HEK293 (cell line): ENCODE data around the gene APOBEC3B.

Experiments
- CTCF ChIA-PET: fragments of 350-600 bp; formaldehyde crosslinking; extraction: SDS; loops from one replicate; lab custom pipeline; 2021; ENCODE audit warnings: antibody characterized with exemption; lab: Yijun Ruan, JAX
- POLR2A ChIA-PET: fragments of 300-600 bp; formaldehyde crosslinking; extraction: SDS; loops from one replicate; lab custom pipeline; 2020; ENCODE audit warnings: antibody characterized with exemption, inconsistent platforms; lab: Yijun Ruan, JAX
- H3K27ac ChIP-seq: fragments of 200-500 bp; sonication (Bioruptor generic); 2 replicates; pipeline ENCODE4 v1.5.1; 2014; ENCODE audit warnings: low read depth, low read length, control low read depth, inconsistent platforms; ENCODE audit errors: extremely low read depth
- H3K36me3 ChIP-seq, 2 experiments: fragments of 200-500 bp in 1 of 2; sonication (Bioruptor generic) in 1 of 2; 1 replicate in 1 of 2; 2 replicates in 1 of 2; pipeline ENCODE4 v1.5.1; 2014 to 2017; ENCODE audit warnings: inconsistent platforms in 2 of 2, low read length in 2 of 2; ENCODE audit not compliant: control insufficient read depth in 2 of 2, insufficient read depth in 1 of 2
- H3K4me1 ChIP-seq: fragments of 200-500 bp; sonication (Bioruptor generic); 2 replicates; pipeline ENCODE4 v1.5.1; 2014; ENCODE audit warnings: mild to moderate bottlenecking, low read length, inconsistent platforms; ENCODE audit not compliant: control insufficient read depth, insufficient read depth
- H3K4me3 ChIP-seq: 2 replicates; pipeline ENCODE4 v1.5.1; 2011; ENCODE audit warnings: low read depth, mild to moderate bottlenecking, control low read depth, low read length, moderate library complexity
- H3K9me3 ChIP-seq: fragments of 200-500 bp; sonication (Bioruptor generic); 2 replicates; pipeline ENCODE4 v1.5.1; 2014; ENCODE audit warnings: low read depth, low read length, inconsistent platforms; ENCODE audit not compliant: control insufficient read depth, insufficient read depth
- CTCF ChIP-seq: fragments of 450-650 bp; formaldehyde crosslinking; IDR thresholded peaks from 2 replicates; pipeline ENCODE4 v1.5.1; 2016; ENCODE audit warnings: missing biosample characterization, missing genetic modification characterization
- SP2 ChIP-seq: fragments of 450-650 bp; formaldehyde crosslinking; IDR thresholded peaks from 2 replicates; pipeline ENCODE4 v1.5.1; 2016; ENCODE audit warnings: missing biosample characterization, missing genetic modification characterization
- ZNF112 ChIP-seq: fragments of 450-650 bp; formaldehyde crosslinking; IDR thresholded peaks from 2 replicates; pipeline ENCODE4 v1.5.0; 2017; ENCODE audit warnings: missing biosample characterization, missing genetic modification characterization
- ZNF140 ChIP-seq: fragments of 450-650 bp; formaldehyde crosslinking; IDR thresholded peaks from 2 replicates; pipeline ENCODE4 v1.5.1; 2016; ENCODE audit warnings: missing biosample characterization, missing genetic modification characterization
- ZNF214 ChIP-seq: fragments of 450-650 bp; formaldehyde crosslinking; IDR thresholded peaks from 2 replicates; pipeline ENCODE4 v1.5.1; 2017; ENCODE audit warnings: missing biosample characterization, mild to moderate bottlenecking, missing genetic modification characterization, borderline replicate concordance
- ZNF292 ChIP-seq: fragments of 450-650 bp; formaldehyde crosslinking; IDR thresholded peaks from 2 replicates; pipeline ENCODE4 v1.5.1; 2016; ENCODE audit warnings: low read depth, missing biosample characterization, missing genetic modification characterization, borderline replicate concordance
- ZNF530 ChIP-seq: fragments of 450-650 bp; formaldehyde crosslinking; IDR thresholded peaks from 2 replicates; pipeline ENCODE4 v1.5.1; 2016; ENCODE audit warnings: low read depth, missing biosample characterization, missing genetic modification characterization
- ZNF560 ChIP-seq: fragments of 450-650 bp; formaldehyde crosslinking; IDR thresholded peaks from 2 replicates; pipeline ENCODE4 v1.5.1; 2017; ENCODE audit warnings: missing biosample characterization, missing genetic modification characterization, borderline replicate concordance
- TF ChIP-seq, protein P1 (sequence below): fragments of 450-650 bp; formaldehyde crosslinking; conservative IDR thresholded peaks from 2 replicates; pipeline ENCODE4 v1.5.1; 2016; ENCODE audit warnings: low read depth, missing biosample characterization, missing genetic modification characterization
- TF ChIP-seq, protein P2 (sequence below): fragments of 450-650 bp; formaldehyde crosslinking; IDR thresholded peaks from 2 replicates; pipeline ENCODE4 v1.5.1; 2016; ENCODE audit warnings: missing biosample characterization, missing genetic modification characterization

The APOBEC3B gene

GRCh38 chr22:39041908-39042307, 59.8 kb downstream of the APOBEC3B start:
- H3K9me3 ChIP-seq: no peaks in the 10 kb centered on the region
- TF ChIP-seq, protein P1, sequence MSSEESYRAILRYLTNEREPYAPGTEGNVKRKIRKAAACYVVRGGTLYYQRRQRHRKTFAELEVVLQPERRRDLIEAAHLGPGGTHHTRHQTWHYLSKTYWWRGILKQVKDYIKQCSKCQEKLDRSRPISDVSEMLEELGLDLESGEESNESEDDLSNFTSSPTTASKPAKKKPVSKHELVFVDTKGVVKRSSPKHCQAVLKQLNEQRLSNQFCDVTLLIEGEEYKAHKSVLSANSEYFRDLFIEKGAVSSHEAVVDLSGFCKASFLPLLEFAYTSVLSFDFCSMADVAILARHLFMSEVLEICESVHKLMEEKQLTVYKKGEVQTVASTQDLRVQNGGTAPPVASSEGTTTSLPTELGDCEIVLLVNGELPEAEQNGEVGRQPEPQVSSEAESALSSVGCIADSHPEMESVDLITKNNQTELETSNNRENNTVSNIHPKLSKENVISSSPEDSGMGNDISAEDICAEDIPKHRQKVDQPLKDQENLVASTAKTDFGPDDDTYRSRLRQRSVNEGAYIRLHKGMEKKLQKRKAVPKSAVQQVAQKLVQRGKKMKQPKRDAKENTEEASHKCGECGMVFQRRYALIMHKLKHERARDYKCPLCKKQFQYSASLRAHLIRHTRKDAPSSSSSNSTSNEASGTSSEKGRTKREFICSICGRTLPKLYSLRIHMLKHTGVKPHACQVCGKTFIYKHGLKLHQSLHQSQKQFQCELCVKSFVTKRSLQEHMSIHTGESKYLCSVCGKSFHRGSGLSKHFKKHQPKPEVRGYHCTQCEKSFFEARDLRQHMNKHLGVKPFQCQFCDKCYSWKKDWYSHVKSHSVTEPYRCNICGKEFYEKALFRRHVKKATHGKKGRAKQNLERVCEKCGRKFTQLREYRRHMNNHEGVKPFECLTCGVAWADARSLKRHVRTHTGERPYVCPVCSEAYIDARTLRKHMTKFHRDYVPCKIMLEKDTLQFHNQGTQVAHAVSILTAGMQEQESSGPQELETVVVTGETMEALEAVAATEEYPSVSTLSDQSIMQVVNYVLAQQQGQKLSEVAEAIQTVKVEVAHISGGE (tag by site-specific recombination): no peak
- no peak for TF ChIP-seq ZNF292 (tag by site-specific recombination)
- TF ChIP-seq SP2: no peak
- TF ChIP-seq ZNF560 (tag by site-specific recombination): no peak
- TF ChIP-seq, protein P2, sequence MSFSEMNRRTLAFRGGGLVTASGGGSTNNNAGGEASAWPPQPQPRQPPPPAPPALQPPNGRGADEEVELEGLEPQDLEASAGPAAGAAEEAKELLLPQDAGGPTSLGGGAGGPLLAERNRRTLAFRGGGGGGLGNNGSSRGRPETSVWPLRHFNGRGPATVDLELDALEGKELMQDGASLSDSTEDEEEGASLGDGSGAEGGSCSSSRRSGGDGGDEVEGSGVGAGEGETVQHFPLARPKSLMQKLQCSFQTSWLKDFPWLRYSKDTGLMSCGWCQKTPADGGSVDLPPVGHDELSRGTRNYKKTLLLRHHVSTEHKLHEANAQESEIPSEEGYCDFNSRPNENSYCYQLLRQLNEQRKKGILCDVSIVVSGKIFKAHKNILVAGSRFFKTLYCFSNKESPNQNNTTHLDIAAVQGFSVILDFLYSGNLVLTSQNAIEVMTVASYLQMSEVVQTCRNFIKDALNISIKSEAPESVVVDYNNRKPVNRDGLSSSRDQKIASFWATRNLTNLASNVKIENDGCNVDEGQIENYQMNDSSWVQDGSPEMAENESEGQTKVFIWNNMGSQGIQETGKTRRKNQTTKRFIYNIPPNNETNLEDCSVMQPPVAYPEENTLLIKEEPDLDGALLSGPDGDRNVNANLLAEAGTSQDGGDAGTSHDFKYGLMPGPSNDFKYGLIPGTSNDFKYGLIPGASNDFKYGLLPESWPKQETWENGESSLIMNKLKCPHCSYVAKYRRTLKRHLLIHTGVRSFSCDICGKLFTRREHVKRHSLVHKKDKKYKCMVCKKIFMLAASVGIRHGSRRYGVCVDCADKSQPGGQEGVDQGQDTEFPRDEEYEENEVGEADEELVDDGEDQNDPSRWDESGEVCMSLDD (tag by site-specific recombination): no peak
- no peak for TF ChIP-seq ZNF214
- no peak for TF ChIP-seq CTCF (tag by site-specific recombination)
- no peak for TF ChIP-seq ZNF112 (tag by site-specific recombination)
- no peak for TF ChIP-seq ZNF530 (tag by site-specific recombination)
- no peak for TF ChIP-seq ZNF140
- ChIA-PET CTCF (interaction anchor here (0.6 kb wide), 1 partner anchor 452 kb away, joined by 3 read pairs; no protein-coding TSS in a partner anchor), POLR2A (no interaction called here)
- no peaks in the 10 kb centered on the region for H3K4me1 ChIP-seq
- H3K27ac ChIP-seq: 0 out of 2 replicates have a peak overlapping the region, but pooled peaks have one; percentile 87
- no peak overlapping the region for H3K4me3 ChIP-seq
- peaks cover 3 to 17% of the 10 kb centered on the region in 2 experiments; a peak in 2 of 3 replicates for H3K36me3 ChIP-seq
